Activated T-cell treated with anti-CD3 and anti-CD28 coated beads for 1 hour (primary cell): ENCODE data around the gene SH3RF1.

Source experiments
- DNase-seq: peaks from one replicate; pipeline ENCODE4 v3.0.0-alpha.2; 2020; ENCODE audit warnings: low read depth

Gene SH3RF1

GRCh38 chr4:169275180-169275579 lies 4.4 kb upstream of the SH3RF1 start:
- no peak for DNase-seq

GRCh38 chr4:169274033-169274432 lies 3.3 kb upstream of the SH3RF1 start:
- no peak for DNase-seq

GRCh38 chr4:169272265-169272886 lies 1.6 kb upstream of the SH3RF1 start:
- DNase-seq: no peak

GRCh38 chr4:169271692-169272007 lies 894 bp upstream of the SH3RF1 start:
- DNase-seq: no peak

- DNase-seq: no peak
These were observed 593 bp downstream of the SH3RF1 start for GRCh38 chr4:169269916-169270809.

GRCh38 chr4:169268951-169269760 lies 1.6 kb downstream of the SH3RF1 start:
- no peak for DNase-seq

GRCh38 chr4:169267070-169267469 lies 3.7 kb downstream of the SH3RF1 start:
- DNase-seq: no peak

- no peak for DNase-seq
These were observed 4.1 kb downstream of the SH3RF1 start for GRCh38 chr4:169266661-169267060.

- DNase-seq: no peak
These were observed 4.7 kb downstream of the SH3RF1 start for GRCh38 chr4:169266081-169266480.

GRCh38 chr4:169263791-169264392 lies 6.9 kb downstream of the SH3RF1 start:
- no peak for DNase-seq

GRCh38 chr4:169260217-169260866 lies 10.4 kb downstream of the SH3RF1 start:
- DNase-seq: no peak

- no peak for DNase-seq
These were observed 11.5 kb downstream of the SH3RF1 start for GRCh38 chr4:169259271-169259670.

GRCh38 chr4:169258141-169258540 lies 12.6 kb downstream of the SH3RF1 start:
- no peak for DNase-seq

- DNase-seq: no peak
These were observed 13.6 kb downstream of the SH3RF1 start for GRCh38 chr4:169256856-169257761.

- DNase-seq: no peak
These were observed 14.6 kb downstream of the SH3RF1 start for GRCh38 chr4:169256101-169256612.

- no peak for DNase-seq
These were observed 16.2 kb downstream of the SH3RF1 start for GRCh38 chr4:169254546-169254983.

GRCh38 chr4:169253904-169254303 lies 16.9 kb downstream of the SH3RF1 start:
- no peak for DNase-seq

- DNase-seq: no peak
These were observed 17.6 kb downstream of the SH3RF1 start for GRCh38 chr4:169253113-169253671.

GRCh38 chr4:169252339-169253112 lies 18.2 kb downstream of the SH3RF1 start:
- no peak for DNase-seq
